Osteocyte (in vitro differentiated cells): ENCODE results near the gene NCR2. TPM values are rescaled to one million over a fixed set of nuclear protein-coding genes. Genes with fewer than 3 reads are reported as not detected.

Experiments used
- DNase-seq: peaks from one replicate; pipeline ENCODE4 v3.0.0; 2021; ENCODE audit warnings: mixed read lengths; ENCODE audit not compliant: unreplicated experiment; ENCODE audit errors: extremely low spot score
- H3K27ac Mint-ChIP-seq: one replicate; pipeline ENCODE4 v1.8.0; 2021; ENCODE audit warnings: mild to moderate bottlenecking, mixed read lengths; ENCODE audit not compliant: unreplicated experiment
- H3K27me3 Mint-ChIP-seq: one replicate; pipeline ENCODE4 v1.8.0; 2021; ENCODE audit warnings: mixed read lengths; ENCODE audit not compliant: unreplicated experiment
- H3K36me3 Mint-ChIP-seq: one replicate; pipeline ENCODE4 v1.8.0; 2021; ENCODE audit warnings: mixed read lengths; ENCODE audit not compliant: unreplicated experiment
- H3K4me1 Mint-ChIP-seq: one replicate; pipeline ENCODE4 v1.8.0; 2021; ENCODE audit warnings: mixed read lengths; ENCODE audit not compliant: unreplicated experiment
- H3K4me3 Mint-ChIP-seq: one replicate; pipeline ENCODE4 v1.8.0; 2021; ENCODE audit warnings: mild to moderate bottlenecking, moderate library complexity, mixed read lengths; ENCODE audit not compliant: unreplicated experiment
- H3K9me3 Mint-ChIP-seq: one replicate; pipeline ENCODE4 v1.8.0; 2021; ENCODE audit warnings: mixed read lengths; ENCODE audit not compliant: unreplicated experiment
- CTCF ChIP-seq: fragments of 200-600 bp; sonication (generic); IDR thresholded peaks from 2 replicates; pipeline ENCODE4 v1.5.0; 2021; ENCODE audit warnings: antibody characterized with exemption, mild to moderate bottlenecking, moderate library complexity
- total RNA-seq: library from RNA; stranded (reverse); gene quantifications from 2 replicates; pipeline ENCODE4 v1.2.1, GENCODE V29; 2021

NCR2 gene
- total RNA-seq, 1 donor from 2014 or later = not detected

GRCh38 chr6:41336824-41337223 is 1.4 kb downstream of the NCR2 start:
- no peak overlapping the region for H3K4me3 Mint-ChIP-seq
- peaks cover 61% of the 10 kb centered on the region for H3K27me3 Mint-ChIP-seq
- TF ChIP-seq CTCF = no peak
- no peaks in the 10 kb centered on the region for H3K36me3 Mint-ChIP-seq
- H3K4me1 Mint-ChIP-seq = no peaks in the 10 kb centered on the region
- no peaks in the 10 kb centered on the region for H3K9me3 Mint-ChIP-seq
- DNase-seq = no peak
- H3K27ac Mint-ChIP-seq = no peak overlapping the region

GRCh38 chr6:41337709-41338108 is 2.3 kb downstream of the NCR2 start:
- Mint-ChIP-seq H3K27ac (no peak overlapping the region), H3K27me3 (peaks cover 64% of the 10 kb centered on the region), H3K36me3 (no peaks in the 10 kb centered on the region), H3K9me3 (no peaks in the 10 kb centered on the region), H3K4me1 (no peaks in the 10 kb centered on the region), H3K4me3 (no peak overlapping the region)
- DNase-seq = no peak
- TF ChIP-seq CTCF = no peak

DNA sequence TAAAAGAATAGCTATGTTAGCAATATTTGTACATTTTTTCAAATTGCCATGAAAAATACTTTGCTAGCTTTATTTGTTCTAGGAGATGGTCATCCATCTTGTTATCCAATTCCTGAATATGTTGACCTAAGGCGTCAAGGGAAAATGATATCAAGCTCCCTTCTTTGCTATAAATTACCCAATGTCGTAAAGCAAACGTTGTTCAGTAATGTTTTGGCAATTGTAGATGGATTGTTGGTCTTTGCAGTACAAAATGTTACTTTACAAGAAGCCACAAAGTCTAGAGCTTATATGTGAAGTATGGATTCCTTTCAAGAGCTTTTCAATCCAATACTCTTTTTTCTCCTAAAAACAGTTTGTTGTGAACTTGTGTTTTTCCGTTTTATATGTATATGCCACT is 3.3 kb downstream of the NCR2 start:
- H3K27ac Mint-ChIP-seq = no peak overlapping the region
- H3K27me3 Mint-ChIP-seq = peaks cover 71% of the 10 kb centered on the region
- no peak for TF ChIP-seq CTCF
- no peaks in the 10 kb centered on the region for H3K9me3 Mint-ChIP-seq
- no peak overlapping the region for H3K4me3 Mint-ChIP-seq
- no peaks in the 10 kb centered on the region for H3K4me1 Mint-ChIP-seq
- no peaks in the 10 kb centered on the region for H3K36me3 Mint-ChIP-seq
- no peak for DNase-seq

GRCh38 chr6:41341580-41341979 is 6.2 kb downstream of the NCR2 start:
- Mint-ChIP-seq H3K4me1 (no peaks in the 10 kb centered on the region), H3K27ac (no peak overlapping the region), H3K9me3 (no peaks in the 10 kb centered on the region), H3K4me3 (no peak overlapping the region), H3K27me3 (peaks cover 83% of the 10 kb centered on the region), H3K36me3 (no peaks in the 10 kb centered on the region)
- TF ChIP-seq CTCF = no peak
- DNase-seq = no peak

DNA sequence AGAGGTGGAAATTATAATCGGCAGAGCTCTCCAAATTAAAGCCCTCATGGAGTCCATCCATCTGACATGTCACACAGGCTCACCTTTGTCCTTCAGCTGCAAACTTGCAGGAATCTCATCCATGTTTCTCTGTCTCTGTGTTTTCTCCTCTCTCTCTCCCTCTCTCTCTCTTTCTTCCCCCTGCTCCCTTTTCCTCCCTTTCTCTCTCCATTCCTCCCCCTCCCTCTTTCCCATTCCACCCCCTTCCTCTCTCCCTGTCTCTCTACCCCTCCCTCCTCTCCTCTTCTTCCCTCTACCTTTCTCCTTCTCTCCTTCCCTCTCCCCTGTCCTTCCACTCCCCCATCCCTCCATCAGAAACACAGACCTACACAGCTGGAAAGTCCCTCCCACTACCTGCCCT is 6.8 kb downstream of the NCR2 start:
- Mint-ChIP-seq H3K9me3 (no peaks in the 10 kb centered on the region), H3K36me3 (no peaks in the 10 kb centered on the region), H3K4me3 (no peak overlapping the region), H3K27me3 (peaks cover 78% of the 10 kb centered on the region), H3K27ac (no peak overlapping the region), H3K4me1 (no peaks in the 10 kb centered on the region)
- TF ChIP-seq CTCF = no peak
- DNase-seq = no peak
